ENCODE results near the gene SAMD13. TPM values are rescaled to one million over a fixed set of nuclear protein-coding genes. Genes with fewer than 3 reads are reported as not detected.

SAMD13 gene
- total and polyA plus RNA-seq, 4 donors = 0.17 to 0.61 (median 0.17) TPM; not detected in 1

DNA sequence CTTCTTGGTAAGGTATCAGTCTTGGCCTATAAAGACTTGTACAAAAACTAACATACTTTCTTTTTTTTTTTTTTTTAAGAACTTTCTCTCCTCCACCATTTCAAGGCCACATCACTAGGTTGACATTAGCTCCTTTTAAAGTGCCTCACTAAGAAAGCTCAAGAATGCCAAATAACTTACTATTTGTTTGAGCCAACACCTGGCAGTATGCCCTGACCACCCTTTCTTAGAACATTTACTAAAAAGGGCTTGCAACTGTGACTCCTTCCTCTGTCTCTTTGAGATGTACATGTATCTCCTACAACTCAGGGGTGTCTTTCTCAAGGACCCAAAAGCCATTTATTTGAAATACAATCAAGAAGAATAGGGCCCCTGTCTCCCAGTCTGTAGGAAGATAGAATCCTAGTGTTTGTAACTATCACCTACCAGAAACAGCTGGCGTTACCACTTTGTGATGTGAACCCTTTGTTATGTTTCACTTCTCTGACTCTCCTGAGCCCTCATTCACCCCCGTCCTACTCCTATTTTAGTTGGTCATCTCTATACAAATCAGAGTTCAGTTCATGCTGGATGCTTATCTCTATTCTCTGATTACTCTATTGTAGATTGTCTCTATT lies 12.2 kb upstream of the SAMD13 start:
- no peak for TF ChIP-seq RXRA (IDR thresholded peaks at IDR 0.05)
- TF ChIP-seq, protein P1, sequence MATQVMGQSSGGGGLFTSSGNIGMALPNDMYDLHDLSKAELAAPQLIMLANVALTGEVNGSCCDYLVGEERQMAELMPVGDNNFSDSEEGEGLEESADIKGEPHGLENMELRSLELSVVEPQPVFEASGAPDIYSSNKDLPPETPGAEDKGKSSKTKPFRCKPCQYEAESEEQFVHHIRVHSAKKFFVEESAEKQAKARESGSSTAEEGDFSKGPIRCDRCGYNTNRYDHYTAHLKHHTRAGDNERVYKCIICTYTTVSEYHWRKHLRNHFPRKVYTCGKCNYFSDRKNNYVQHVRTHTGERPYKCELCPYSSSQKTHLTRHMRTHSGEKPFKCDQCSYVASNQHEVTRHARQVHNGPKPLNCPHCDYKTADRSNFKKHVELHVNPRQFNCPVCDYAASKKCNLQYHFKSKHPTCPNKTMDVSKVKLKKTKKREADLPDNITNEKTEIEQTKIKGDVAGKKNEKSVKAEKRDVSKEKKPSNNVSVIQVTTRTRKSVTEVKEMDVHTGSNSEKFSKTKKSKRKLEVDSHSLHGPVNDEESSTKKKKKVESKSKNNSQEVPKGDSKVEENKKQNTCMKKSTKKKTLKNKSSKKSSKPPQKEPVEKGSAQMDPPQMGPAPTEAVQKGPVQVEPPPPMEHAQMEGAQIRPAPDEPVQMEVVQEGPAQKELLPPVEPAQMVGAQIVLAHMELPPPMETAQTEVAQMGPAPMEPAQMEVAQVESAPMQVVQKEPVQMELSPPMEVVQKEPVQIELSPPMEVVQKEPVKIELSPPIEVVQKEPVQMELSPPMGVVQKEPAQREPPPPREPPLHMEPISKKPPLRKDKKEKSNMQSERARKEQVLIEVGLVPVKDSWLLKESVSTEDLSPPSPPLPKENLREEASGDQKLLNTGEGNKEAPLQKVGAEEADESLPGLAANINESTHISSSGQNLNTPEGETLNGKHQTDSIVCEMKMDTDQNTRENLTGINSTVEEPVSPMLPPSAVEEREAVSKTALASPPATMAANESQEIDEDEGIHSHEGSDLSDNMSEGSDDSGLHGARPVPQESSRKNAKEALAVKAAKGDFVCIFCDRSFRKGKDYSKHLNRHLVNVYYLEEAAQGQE (IDR thresholded peaks at IDR 0.05) = no peak
- TF ChIP-seq JUND (IDR thresholded peaks at IDR 0.05) = no peak
- no peak for TF ChIP-seq FOXA1 (IDR thresholded peaks at IDR 0.05)
- TF ChIP-seq, protein P2, sequence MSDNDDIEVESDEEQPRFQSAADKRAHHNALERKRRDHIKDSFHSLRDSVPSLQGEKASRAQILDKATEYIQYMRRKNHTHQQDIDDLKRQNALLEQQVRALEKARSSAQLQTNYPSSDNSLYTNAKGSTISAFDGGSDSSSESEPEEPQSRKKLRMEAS (IDR thresholded peaks at IDR 0.05) = no peak
- TF ChIP-seq HNF4A (conservative IDR thresholded peaks at IDR 0.05) = no peak
- no peak for TF ChIP-seq RAD21 (IDR thresholded peaks at IDR 0.05)
- TF ChIP-seq, protein P3, sequence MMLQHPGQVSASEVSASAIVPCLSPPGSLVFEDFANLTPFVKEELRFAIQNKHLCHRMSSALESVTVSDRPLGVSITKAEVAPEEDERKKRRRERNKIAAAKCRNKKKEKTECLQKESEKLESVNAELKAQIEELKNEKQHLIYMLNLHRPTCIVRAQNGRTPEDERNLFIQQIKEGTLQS (IDR thresholded peaks at IDR 0.05) = no peak
- no peak for TF ChIP-seq FOXA2 (IDR thresholded peaks at IDR 0.05)
- TF ChIP-seq SP1 (IDR thresholded peaks at IDR 0.05) = no peak
- no peak for TF ChIP-seq TAF1 (conservative IDR thresholded peaks at IDR 0.05)
- TF ChIP-seq, protein P4, sequence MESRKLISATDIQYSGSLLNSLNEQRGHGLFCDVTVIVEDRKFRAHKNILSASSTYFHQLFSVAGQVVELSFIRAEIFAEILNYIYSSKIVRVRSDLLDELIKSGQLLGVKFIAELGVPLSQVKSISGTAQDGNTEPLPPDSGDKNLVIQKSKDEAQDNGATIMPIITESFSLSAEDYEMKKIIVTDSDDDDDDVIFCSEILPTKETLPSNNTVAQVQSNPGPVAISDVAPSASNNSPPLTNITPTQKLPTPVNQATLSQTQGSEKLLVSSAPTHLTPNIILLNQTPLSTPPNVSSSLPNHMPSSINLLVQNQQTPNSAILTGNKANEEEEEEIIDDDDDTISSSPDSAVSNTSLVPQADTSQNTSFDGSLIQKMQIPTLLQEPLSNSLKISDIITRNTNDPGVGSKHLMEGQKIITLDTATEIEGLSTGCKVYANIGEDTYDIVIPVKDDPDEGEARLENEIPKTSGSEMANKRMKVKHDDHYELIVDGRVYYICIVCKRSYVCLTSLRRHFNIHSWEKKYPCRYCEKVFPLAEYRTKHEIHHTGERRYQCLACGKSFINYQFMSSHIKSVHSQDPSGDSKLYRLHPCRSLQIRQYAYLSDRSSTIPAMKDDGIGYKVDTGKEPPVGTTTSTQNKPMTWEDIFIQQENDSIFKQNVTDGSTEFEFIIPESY (IDR thresholded peaks at IDR 0.05) = no peak
- no peak for TF ChIP-seq NR2F2 (IDR thresholded peaks at IDR 0.05)
- TF ChIP-seq, protein P5, sequence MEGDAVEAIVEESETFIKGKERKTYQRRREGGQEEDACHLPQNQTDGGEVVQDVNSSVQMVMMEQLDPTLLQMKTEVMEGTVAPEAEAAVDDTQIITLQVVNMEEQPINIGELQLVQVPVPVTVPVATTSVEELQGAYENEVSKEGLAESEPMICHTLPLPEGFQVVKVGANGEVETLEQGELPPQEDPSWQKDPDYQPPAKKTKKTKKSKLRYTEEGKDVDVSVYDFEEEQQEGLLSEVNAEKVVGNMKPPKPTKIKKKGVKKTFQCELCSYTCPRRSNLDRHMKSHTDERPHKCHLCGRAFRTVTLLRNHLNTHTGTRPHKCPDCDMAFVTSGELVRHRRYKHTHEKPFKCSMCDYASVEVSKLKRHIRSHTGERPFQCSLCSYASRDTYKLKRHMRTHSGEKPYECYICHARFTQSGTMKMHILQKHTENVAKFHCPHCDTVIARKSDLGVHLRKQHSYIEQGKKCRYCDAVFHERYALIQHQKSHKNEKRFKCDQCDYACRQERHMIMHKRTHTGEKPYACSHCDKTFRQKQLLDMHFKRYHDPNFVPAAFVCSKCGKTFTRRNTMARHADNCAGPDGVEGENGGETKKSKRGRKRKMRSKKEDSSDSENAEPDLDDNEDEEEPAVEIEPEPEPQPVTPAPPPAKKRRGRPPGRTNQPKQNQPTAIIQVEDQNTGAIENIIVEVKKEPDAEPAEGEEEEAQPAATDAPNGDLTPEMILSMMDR (IDR thresholded peaks at IDR 0.05; ENCODE audit: low read depth, low read length, missing input control) = no peak
- Histone ChIP-seq H3K9me3 (ENCODE audit: control insufficient read depth in 4 of 4, low read length in 3 of 4) (peaks cover 0 to 5% (median 2%) of the 10 kb centered on the region in 4 donors), H3K4me3 (ENCODE audit: low read depth in 1 of 3, low read length in 3 of 3) (no peak overlapping the region), H3K9ac (ENCODE audit: low read depth in 1 of 2, low read length in 2 of 2) (no peak overlapping the region), H3K36me3 (ENCODE audit: control insufficient read depth in 4 of 4, insufficient read depth in 3 of 4, low read depth in 1 of 4, low read length in 3 of 4) (no peaks in the 10 kb centered on the region), H3K27me3 (ENCODE audit: control insufficient read depth in 4 of 4, insufficient read depth in 4 of 4, low read length in 3 of 4) (no peaks in the 10 kb centered on the region), H3K27ac (ENCODE audit: low read depth in 1 of 2, low read length in 2 of 2) (no peak overlapping the region), H3K4me1 (ENCODE audit: control insufficient read depth in 4 of 4, insufficient read depth in 4 of 4, low read length in 3 of 4) (no peaks in the 10 kb centered on the region)
- DNase-seq (ENCODE audit: low spot score) = no peak
- WGBS = 92% methylated on average over 2 of the region's 2 CpGs
